GM21528 (cell line): ENCODE data around the gene HAUS6.
A peak's percentile ranks its signal among the peaks of the same experiment; 100 is the strongest.
"Not testable (repeated sequence)": the region's sequence is repeated elsewhere in the genome, so short reads cannot be mapped to it uniquely, and the experiment has no call there.

Experiments
- ATAC-seq: cut with Tn5 transposase; IDR thresholded peaks from one replicate; pipeline ENCODE4 v1.9.1; 2021; ENCODE audit warnings: mild to moderate bottlenecking, moderate library complexity; ENCODE audit not compliant: unreplicated experiment, low FRiP score

Gene HAUS6

DNA sequence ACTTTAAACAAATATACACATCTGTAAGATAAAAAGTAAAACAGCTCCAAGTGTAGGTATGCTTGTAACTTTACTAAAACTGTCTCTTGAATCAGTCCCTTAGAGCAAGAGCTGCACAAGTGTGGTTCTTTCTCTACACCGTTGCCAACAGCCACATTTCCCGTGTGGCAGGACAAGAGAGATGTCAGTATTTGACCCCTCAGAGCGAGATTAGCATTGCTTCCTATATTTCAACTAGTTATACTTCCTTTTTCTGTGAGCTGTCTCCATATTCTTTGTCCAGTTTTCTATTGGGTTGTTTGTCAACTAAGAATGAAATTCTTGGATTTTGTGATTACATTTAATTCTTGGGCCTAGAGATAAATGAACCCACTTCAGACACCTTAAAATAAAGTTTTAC, 16.5 kb upstream of the HAUS6 start:
- no peak for ATAC-seq

DNA sequence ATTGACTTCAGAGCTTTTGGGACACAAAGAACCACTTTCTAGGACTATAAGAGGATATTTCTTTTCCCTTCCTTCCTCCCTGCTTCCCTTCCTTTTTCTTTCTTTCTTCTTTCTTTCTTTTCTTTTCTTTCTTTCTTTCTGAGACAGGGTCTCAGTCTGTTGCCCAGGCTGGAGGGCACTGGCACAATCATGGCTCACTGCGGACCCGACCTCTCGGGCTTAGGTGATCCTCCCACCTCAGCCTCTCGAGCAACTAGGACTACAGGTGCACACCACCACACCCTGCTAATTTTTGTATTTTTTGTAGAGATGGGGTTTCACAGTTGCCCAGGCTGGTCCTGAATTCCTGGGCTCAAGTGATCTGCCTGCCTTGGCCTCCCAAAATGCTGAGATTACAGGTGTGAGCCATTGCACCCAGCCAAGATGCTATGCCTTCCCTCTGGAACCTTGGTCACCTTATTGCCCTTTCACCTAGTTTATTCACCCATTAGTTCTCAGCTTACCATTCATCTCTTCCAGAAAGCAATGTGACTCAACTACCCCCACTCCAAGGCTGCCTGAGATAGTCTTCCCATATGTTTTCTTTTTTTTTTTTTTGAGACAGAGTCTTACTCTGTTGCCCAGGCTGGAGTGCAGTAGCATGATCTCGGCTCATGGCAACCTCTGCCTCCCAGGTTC, 14.5 kb upstream of the HAUS6 start:
- no peak for ATAC-seq

DNA sequence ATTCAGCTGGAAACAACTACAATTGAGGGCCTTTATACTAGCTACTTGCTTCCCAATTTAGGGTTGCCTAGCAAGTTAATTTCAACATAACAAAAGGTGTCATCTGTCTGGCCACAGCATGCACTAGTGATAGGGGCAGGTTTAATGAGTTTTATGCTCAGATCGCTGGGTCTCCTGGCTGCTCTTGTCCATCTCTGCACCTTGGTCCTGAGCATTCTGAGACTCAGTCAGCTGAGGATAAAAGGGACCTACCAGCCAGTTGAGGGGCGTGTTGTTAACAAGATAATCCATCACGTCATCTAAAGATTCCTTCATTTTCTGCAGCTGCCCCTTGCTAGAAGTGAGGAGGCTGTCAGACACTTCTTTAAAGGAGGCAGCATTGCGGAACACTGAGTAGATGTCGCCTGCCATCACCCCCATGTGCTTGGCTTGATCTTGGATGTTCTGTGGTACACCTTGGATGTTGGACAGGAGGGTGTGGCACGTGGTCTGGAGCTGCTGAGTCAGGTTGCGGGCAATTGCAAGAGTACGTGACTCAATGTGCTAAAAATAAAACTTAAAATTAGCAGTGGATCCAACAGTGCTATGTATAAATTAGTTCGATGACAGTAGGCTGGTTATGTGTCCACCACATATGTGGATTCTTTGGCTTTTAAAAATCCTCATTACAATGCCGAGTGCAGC, 13.5 kb upstream of the HAUS6 start:
- ATAC-seq = no peak

DNA sequence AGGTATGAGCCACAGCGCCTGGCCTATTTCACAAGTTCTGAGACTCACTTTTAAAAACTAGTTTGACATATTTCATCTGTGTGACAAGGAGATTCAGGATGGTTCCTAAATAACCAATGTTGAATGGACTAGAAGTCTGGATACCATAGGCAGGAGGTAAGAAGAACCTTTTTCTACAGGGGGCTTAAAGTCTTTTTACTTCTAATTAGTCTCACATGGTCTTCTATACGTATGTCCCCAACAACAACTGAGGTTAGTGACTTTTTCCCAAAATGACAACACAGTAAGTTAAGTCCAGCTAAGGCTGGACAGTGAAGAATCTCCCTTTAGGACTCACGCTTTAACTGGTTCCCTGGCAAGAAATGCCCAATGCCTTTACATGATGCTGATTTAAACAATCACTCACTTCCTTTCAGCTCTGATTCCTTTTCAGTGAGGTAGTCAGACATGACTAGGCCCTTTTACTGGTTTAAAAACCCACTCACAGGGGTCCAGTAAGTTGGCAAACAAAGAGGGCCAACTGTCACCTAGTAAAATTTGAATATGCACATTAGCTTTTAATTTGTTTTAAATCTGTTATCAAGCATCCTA, 12.1 kb upstream of the HAUS6 start:
- no peak for ATAC-seq

DNA sequence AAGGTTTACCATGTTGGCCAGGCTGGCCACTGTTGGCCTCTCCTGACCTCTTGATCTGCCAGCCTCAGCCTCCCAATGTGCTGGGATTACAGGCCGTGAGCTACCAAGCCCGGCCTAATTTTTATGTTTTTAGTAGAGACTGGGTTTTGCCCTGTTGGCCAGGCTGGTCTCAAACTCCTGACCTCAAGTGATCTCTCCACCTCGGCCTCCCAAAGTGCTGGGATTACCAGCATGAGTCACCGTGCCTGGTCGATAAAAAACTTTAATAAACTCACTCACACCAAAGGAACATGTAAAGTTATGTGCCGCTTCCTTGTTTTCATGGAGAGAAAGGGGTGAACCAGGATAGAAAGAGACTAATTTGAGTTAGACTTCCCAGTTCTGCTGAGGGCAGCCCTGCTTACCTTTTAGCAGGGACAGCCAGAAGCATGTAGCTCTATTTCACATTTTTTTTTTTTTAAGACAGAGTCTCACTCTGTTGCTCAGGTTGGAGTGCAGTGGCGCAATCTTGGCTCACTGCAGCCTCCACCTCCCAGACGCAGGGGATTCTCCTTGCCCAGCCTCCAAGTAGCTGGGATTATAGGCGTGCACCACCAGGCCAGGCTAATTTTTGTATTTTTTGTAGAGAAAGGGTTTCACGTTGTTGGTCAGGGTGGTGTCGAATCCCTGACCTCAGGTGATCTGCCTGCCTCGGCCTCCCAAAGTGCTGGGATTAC, 11.4 kb upstream of the HAUS6 start:
- no peak for ATAC-seq

DNA sequence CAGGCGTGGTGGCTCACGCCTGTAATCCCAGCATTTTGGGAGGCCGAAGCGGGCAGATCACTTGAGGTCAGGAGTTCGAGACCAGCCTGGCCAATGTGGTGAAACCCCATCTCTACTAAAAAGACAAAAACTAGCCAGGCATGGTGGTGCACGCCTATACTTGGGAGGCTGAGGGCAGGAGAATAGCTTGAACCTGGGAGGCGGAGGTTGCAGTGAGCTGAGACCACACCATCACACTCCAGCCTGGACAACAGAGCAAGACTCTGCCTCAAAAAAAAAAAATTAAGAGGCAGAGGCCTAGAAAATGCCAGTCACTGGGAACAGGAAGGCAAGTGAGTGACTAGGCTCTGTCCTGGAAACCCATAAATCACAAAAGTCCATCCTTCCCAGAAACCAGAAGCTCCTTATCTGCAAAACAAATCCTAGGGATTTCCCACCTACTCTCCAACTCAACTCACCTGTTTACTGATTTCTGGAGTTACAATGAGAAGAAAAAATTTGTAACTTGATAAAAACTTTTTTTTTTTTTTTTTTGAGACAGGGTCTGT, 10.4 kb upstream of the HAUS6 start:
- ATAC-seq = not testable (repeated sequence)

DNA sequence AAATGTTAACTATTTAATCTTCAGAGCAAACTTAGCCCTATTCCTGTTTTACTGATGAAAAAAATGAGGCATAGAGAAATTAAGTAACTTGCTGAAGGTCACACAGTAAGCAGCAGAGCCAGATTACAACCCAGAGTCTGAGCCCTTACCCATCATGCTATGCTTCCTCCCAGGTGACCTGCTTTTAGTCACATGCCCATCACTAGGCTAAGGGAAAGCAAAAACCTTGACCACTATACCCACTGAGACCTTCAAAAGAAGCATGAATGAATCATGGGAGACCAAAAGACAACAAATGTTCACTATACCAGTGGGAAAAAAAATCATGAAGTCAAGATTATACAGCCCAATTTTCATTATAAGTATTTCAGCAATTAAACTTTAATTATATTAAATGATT, 5.3 kb upstream of the HAUS6 start:
- no peak for ATAC-seq

DNA sequence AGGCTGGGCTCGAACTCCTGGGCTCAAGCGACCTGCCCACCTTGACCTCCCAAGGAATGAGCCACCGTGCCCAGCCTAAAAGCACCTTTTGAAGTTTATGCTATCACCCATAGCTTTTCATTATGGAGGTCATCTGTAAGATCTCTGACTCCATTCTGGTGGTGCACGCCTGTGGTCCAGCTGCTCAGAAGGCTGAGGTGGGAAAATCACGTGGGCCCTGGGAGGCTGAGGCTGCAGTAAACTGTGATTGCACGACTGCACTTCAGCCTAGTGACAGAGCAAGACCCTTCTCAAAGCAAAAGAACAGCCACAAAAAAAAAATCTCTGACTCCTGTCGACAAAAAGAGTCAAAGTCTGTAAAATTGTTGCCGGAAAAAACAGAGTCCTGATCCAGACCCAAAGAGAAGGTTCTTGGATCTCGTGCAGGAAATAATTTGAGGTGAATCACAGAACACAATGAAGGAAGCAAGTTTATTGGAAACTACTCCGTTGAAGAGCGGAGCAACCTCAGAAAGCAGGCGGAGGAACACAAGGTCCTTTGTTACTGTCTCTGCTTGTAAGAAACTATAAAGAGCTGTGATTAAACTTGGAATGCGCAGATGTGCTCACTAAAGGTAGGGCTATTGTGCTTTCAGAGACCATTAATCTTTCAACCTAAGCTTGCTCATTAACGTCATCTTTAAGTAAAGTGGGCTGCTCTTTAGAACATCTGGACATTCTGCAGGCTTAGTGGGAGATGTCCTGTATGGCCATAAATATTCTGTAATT, 2.0 kb upstream of the HAUS6 start:
- ATAC-seq = no peak

DNA sequence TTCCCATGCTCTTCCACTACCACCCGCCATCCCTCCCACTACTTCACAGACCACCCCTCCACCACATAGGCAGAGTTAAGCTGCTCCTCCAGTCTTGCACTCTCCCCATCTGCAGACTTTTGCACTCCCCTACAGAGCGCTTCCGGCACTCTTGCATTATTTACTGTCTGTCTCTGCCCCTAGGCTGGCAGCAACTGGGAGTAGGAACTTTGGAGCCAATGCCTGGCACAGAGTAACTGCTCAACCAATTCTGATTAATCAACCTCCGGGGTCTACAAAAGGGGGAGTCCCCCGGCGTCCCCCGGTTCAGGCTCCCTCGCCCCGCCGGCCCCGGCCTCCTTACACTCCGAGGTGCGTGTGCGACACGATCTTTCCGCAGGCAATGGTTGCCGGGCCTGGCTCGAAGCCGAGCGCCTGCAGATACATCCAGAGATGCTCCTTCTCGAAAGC, 498 bp downstream of the HAUS6 start:
- peak; percentile 41 for ATAC-seq

DNA sequence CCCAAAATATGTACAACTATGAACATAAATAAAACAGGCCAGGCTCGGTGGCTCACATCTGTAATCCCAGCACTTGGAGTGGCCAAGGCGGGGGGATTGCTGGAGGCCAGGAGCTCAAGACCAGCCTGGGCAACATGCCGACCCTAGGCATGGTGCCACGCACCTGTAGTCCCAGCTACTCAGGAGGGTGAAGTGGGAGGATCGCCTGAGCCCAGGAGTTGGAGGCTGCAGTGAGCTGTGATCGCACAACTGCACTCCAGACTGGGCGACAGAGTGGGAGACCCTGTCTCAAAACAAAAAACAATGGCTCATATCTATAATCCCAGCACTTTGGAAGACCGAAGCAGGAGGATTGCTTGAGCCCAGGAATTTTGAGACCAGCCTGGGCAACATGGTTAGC, 1.5 kb downstream of the HAUS6 start:
- no peak for ATAC-seq

DNA sequence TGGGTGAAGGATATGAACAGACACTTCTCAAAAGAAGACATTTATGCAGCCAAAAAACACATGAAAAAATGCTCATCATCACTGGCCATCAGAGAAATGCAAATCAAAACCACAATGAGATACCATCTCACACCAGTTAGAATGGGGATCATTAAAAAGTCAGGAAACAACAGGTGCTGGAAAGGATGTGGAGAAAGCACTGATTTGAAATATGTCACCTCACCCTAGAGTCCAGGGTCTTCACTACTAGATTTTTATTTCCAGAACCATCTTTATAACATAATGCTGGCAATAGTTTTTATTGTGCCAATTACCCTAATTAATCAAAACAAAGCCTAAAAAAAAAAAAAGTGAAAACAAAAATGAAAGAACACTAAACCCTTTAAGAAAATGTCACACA, 5.3 kb downstream of the HAUS6 start:
- not testable (repeated sequence) for ATAC-seq

DNA sequence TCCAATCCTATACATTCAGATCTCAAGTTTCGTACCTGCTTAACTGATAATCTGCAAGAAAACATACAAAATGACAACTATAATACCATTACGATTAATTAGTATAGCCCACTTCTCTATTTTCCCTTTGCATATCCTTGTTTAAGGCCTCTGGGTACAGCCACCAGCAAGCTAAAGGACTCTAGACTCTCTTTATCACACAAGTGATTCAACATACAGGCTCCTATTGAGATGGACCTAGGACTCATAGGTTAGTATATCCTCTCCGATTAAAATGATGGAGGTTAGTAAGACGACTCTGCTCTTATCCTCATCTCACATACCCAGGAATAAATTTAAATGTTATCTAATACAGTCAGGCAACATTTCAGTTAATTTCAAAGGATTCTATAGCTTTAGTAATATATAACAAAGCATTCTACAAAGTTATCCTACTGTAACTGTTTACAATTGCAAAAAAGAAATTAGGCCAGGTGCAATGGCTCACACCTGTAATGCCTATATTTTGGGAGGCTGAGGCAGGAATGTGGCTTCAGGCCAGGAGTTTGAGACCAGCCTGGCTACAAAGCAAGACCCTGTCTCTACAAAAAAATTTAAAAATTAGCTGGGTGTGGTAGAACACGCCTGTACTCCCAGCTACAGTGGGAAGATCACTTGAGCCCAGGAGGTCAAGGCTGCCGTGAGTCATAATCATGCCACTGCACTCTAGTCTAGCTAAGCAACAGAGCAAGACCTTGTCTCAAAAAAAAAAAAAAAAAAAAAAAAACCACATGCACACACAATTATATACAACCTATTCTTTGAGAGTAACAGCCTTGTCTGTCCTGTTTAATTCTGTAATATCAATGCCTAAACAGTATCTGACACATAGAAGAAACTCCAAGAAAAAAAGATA, 15.4 kb downstream of the HAUS6 start:
- ATAC-seq = no peak

DNA sequence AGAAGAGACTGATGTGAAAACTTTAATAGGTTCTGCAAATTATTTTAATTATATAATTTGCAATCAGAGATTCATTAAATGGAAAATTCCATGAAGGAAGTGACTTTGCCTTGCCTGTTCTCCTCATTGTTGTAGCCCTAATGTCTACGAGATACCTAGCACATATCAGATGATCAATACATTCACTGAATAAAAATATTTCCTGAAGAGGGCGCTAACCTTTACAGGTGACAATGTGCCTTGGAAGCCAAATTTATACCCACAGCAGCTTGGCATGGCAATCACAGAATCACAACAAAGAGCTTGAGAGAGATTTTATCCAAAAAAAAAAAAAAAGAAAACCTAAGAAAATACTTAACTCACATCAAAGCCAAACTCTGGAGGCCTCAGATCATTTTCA, 17.4 kb downstream of the HAUS6 start:
- ATAC-seq = no peak

DNA sequence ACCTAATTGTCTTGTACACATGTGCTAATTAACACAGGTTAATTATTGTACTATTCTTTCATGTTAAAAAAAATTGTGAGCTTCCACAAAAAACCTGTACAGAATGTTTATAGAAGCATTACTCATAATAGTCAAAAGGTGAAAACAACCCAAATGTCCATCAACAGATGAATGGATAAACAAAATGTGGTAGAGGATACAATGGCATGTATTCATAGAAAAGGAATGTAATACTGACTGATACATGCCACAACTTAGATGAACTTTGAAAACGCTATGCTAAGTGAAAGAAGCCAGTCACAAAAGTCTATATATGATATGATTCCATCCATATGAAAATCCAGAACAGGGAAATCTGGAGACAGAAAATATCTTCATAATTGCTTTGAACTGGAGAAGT, 27.9 kb downstream of the HAUS6 start:
- ATAC-seq = no peak

DNA sequence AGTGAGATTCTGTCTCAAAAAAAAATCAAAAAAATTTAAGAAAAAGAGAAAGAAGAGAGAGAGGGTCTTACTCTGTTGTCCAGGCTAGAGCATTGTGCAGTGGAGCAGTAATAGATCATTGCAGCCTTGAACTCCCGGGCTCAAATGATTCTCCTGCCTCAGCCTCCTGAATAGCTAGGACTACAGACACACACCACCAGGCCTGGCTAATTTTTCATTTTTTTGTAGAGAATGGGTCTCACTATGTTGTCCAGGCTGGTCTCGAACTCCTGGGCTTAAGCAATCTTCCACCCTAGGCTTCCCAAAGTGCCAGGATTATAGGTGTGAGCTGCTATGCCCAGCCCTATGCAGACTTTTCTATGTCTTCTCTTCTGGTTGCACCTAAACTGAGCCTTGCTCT, 28.5 kb downstream of the HAUS6 start:
- ATAC-seq = no peak

DNA sequence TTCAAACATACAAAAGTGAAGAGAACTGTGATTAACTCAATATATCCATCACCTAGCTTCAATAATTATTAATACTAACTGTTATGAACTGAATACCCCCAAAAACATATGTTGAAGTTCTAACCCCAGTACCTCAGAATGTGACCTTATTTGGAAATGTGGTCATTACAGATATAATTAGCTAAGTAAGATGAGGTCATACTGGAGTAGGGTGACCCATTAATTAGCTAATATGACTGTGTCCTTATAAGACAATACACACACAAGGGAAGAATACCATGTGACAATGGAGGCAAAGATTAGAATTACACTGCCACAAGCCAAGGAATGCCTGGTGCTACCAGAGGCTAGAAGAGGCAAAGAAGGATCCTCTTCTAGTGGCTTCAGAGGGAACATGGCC, 45.7 kb downstream of the HAUS6 start:
- no peak for ATAC-seq

DNA sequence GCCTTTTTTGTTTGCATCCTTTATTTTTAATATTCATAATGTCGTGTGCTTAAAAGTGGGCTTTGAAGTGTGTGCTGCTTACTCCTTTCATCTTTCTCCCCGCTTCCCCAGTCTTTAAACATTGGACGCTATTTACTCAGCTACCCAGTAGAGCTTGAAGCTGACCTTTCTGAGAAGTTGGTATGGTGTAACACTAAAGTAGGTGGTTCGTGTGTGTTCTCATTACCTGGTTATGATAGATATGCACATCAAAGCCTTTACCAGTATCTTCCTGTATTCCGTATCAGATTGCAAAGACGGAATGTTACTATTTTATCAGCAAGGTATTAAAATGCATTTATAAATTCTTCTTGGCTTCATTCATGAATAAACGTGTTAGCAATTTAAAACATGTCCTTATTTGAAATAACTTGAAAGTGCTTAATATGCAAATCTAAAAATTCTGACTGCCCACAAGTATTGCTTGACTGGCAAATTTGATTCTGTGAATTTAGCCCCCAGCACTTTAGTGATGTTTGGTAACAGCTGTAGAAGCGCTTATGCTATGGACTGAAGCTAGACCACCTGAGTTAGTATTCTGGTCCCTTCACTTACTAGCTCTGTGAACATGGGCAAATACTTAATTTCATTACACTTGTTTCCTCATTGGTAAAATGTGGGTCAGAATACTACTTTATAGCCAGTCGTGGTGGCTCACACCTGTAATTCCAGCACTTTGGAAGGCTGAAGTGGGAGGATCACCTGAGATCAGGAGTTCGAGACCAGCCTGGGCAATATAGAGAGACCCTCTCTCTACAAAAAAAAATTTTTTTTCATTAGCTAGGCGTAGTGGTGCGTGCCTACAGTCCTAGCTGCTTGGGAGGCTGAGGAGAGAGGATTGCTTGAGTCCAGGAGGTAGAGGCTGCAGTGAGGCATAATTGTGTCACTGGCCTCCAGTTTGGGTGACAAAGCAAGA, 51.8 kb downstream of the HAUS6 start:
- ATAC-seq = no peak

DNA sequence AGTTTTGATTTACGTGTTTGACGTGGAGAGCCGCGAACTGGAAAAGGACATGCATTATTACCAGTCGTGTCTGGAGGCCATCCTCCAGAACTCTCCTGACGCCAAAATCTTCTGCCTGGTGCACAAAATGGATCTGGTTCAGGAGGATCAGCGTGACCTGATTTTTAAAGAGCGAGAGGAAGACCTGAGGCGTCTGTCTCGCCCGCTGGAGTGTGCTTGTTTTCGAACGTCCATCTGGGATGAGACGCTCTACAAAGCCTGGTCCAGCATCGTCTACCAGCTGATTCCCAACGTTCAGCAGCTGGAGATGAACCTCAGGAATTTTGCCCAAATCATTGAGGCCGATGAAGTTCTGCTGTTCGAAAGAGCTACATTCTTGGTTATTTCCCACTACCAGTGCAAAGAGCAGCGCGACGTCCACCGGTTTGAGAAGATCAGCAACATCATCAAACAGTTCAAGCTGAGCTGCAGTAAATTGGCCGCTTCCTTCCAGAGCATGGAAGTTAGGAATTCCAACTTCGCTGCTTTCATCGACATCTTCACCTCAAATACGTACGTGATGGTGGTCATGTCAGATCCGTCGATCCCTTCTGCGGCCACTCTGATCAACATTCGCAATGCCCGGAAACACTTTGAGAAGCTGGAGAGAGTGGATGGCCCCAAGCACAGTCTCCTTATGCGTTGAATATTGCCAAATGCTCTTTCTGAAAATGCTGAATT, 52.6 kb downstream of the HAUS6 start:
- no peak for ATAC-seq
